Left colon (tissue), 2 donors: ENCODE measurements around the gene P2RY12. TPM values are rescaled to one million over a fixed set of nuclear protein-coding genes. Genes with fewer than 3 reads are reported as not detected.

Experiments used
- ATAC-seq: fragments of 200-7000 bp; cut with Tn5 transposase; one replicate; pipeline ENCODE4 v1.9.1; 2020; ENCODE audit warnings: mild to moderate bottlenecking, moderate library complexity
- DNase-seq, 2 donors: peaks; one replicate each; pipeline ENCODE4 v3.0.0-alpha.2; 2020
- intact Hi-C, 2 donors: fragments of 100-400 bp; cut with DNase I in 1 of 2; cut with micrococcal nuclease in 1 of 2; formaldehyde crosslinking; loops; one replicate each; pipeline versions ENCODE4 v1.11.2 to v1.14.0; 2022; cut with DNase I, micrococcal nuclease
- total RNA-seq, 2 donors: library from RNA; stranded (reverse); fragmentation: NEBNext Ultra II Directional; extraction: Animal tissue kit (Norgen Biotek cat#: 25700); gene quantifications; one replicate each; pipeline ENCODE4 v1.2.1, GENCODE V29; 2021
- donor health status: DM: no; HTN: no; CAD: no.
- donor health status: DM: yes; HTN: yes; CAD: no.

P2RY12 gene
- total RNA-seq, 2 donors from 2014 or later: 0.37 to 0.92 TPM

- ATAC-seq: no peak
- intact Hi-C loops: no loop called here
- DNase-seq: no peak
These were observed 27.6 kb downstream of the P2RY12 start for GRCh38 chr3:151356794-151357462.

GRCh38 chr3:151351648-151352047 lies 32.9 kb downstream of the P2RY12 start:
- intact Hi-C loops: no loop called here
- DNase-seq (no peak), ATAC-seq (no peak)

- ATAC-seq: no peak
- intact Hi-C loops: no loop called here
These were observed 33.3 kb downstream of the P2RY12 start for GRCh38 chr3:151351219-151351618.

GRCh38 chr3:151350656-151351055 lies 33.9 kb downstream of the P2RY12 start:
- no peak for DNase-seq
- ATAC-seq: no peak
- intact Hi-C loops: no loop called here

More at GRCh38 chr3:151351219-151351618, 33.3 kb downstream of the P2RY12 start:
- DNase-seq: no peak

- intact Hi-C loops: no loop called here
- DNase-seq: peak; percentile 16 to 33
- ATAC-seq: no peak
These were observed 37.1 kb downstream of the P2RY12 start for GRCh38 chr3:151347432-151347831.

GRCh38 chr3:151346292-151346691 lies 38.3 kb downstream of the P2RY12 start:
- ATAC-seq: no peak
- DNase-seq: no peak
- intact Hi-C loops: no loop called here

- intact Hi-C loops: no loop called here
- DNase-seq: no peak
- ATAC-seq: no peak
These were observed 38.7 kb downstream of the P2RY12 start for GRCh38 chr3:151345859-151346258.

- intact Hi-C loops: no loop called here
- DNase-seq (no peak), ATAC-seq (no peak)
These were observed 52.9 kb downstream of the P2RY12 start for GRCh38 chr3:151331696-151332095.

GRCh38 chr3:151330899-151331298 lies 53.7 kb downstream of the P2RY12 start:
- intact Hi-C loops: no loop called here
- DNase-seq: no peak
- ATAC-seq: no peak

- ATAC-seq (no peak), DNase-seq (no peak)
- intact Hi-C loops: no loop called here
These were observed 54.2 kb downstream of the P2RY12 start for GRCh38 chr3:151330379-151330778.

- intact Hi-C loops: no loop called here
- ATAC-seq (no peak), DNase-seq (no peak)
These were observed 55.2 kb downstream of the P2RY12 start, which contains the start of gene P2RY13 for GRCh38 chr3:151329363-151329762. TSS of gene P2RY13 (minus strand) at chr3:151329549. CDS start at chr3:151329528, 21 bp downstream.

- no peak for DNase-seq
- no peak for ATAC-seq
- intact Hi-C loops: no loop called here
These were observed 56.1 kb downstream of the P2RY12 start for GRCh38 chr3:151328298-151328995.

GRCh38 chr3:151327571-151328198 lies 56.9 kb downstream of the P2RY12 start:
- DNase-seq: no peak
- intact Hi-C loops: no loop called here
- no peak for ATAC-seq

- ATAC-seq (no peak), DNase-seq (no peak)
- intact Hi-C loops: no loop called here
These were observed 62.0 kb downstream of the P2RY12 start for GRCh38 chr3:151322511-151322910.

GRCh38 chr3:151321526-151321925 lies 63.0 kb downstream of the P2RY12 start:
- intact Hi-C loops: no loop called here
- DNase-seq: no peak
- ATAC-seq: no peak

GRCh38 chr3:151320131-151320530 lies 64.4 kb downstream of the P2RY12 start:
- ATAC-seq: no peak
- intact Hi-C loops: no loop called here
- DNase-seq: no peak

- no peak for DNase-seq
- intact Hi-C loops: no loop called here
- no peak for ATAC-seq
These were observed 64.9 kb downstream of the P2RY12 start for GRCh38 chr3:151319628-151320027.

- intact Hi-C loops: no loop called here
- no peak for DNase-seq
- ATAC-seq: no peak
These were observed 65.6 kb downstream of the P2RY12 start for GRCh38 chr3:151318991-151319390.

GRCh38 chr3:151318313-151318712 lies 66.2 kb downstream of the P2RY12 start:
- intact Hi-C loops: no loop called here
- DNase-seq (no peak), ATAC-seq (no peak)
